ENCODE results near the gene PSMC3.

Gene PSMC3

GRCh38 chr11:47374720-47375019, 51.6 kb downstream of the PSMC3 start:
- DNase-seq: no peak

- no peak for DNase-seq
These were observed 52.1 kb downstream of the PSMC3 start for GRCh38 chr11:47373876-47374719.

- no peak for DNase-seq
These were observed 53.8 kb downstream of the PSMC3 start for GRCh38 chr11:47372422-47372821.

GRCh38 chr11:47369676-47370075, 56.6 kb downstream of the PSMC3 start:
- DNase-seq: no peak
